ENCODE data around the gene RLBP1.

The RLBP1 gene

DNA sequence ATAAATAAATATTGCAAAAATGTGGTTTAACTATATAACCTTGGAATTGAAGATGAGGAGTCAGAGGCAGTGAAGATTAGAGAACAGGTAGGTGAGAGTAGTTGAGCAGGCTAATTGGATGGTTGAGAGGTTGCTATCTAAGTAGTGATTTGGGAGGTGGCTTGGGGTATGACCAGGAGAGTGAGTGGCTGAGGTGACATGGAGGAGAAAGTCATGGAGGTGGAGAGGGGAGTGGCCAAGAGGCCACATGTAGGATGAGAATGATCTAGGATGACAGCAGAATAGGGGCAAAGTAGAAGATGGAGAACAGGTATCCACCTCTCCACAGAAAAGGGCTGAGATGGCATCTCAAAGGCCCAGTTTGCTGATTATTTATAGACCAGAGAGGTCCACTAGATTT is 10.5 kb upstream of the RLBP1 start:
- no peak overlapping the region for H3K27ac ChIP-seq
- TF ChIP-seq, protein P1, sequence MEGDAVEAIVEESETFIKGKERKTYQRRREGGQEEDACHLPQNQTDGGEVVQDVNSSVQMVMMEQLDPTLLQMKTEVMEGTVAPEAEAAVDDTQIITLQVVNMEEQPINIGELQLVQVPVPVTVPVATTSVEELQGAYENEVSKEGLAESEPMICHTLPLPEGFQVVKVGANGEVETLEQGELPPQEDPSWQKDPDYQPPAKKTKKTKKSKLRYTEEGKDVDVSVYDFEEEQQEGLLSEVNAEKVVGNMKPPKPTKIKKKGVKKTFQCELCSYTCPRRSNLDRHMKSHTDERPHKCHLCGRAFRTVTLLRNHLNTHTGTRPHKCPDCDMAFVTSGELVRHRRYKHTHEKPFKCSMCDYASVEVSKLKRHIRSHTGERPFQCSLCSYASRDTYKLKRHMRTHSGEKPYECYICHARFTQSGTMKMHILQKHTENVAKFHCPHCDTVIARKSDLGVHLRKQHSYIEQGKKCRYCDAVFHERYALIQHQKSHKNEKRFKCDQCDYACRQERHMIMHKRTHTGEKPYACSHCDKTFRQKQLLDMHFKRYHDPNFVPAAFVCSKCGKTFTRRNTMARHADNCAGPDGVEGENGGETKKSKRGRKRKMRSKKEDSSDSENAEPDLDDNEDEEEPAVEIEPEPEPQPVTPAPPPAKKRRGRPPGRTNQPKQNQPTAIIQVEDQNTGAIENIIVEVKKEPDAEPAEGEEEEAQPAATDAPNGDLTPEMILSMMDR (conservative IDR thresholded peaks at IDR 0.05): no peak

DNA sequence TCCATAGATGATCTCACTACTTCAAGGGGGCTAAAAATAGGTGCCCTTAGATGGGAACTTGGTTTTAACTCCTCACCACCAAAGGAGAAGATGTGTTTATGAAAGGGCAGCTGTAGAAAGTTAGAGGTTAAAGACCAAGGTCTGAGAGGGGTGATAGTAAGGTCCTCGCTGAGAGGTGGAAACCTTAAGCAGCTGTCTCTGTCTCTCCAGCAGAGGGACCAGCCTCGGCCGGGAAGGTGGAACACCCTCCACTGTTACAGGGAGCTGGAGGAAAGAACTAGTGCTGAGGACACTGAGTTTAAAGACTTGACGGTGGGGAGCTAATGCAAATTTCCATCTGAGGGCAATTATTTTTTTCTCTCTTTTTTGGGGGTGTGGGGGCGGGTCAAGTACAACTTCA is 8.9 kb upstream of the RLBP1 start:
- TF ChIP-seq, protein P1 (conservative IDR thresholded peaks at IDR 0.05): peak; percentile 25
- H3K27ac ChIP-seq: no peak overlapping the region

DNA sequence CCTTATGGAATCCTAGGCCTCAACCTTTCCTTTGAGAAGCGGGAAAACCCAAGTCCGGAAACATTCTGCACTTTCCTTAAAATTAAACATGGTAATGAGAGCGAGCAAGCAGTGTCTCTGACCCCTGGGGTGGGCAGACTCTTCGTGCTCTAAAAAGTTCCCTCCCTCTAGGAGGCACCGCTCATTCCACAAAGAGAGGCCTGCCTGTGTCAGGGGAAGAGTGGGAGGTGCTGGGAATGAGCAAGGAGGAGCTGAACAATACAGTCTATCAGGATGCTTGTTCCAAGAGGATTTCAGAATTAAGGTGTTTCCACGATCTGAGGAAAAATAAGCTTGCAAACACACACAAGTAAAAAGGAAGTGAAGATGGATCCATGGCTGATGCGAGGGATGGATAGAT is 6.0 kb upstream of the RLBP1 start:
- H3K27ac ChIP-seq: no peak overlapping the region
- TF ChIP-seq, protein P1 (conservative IDR thresholded peaks at IDR 0.05): no peak

DNA sequence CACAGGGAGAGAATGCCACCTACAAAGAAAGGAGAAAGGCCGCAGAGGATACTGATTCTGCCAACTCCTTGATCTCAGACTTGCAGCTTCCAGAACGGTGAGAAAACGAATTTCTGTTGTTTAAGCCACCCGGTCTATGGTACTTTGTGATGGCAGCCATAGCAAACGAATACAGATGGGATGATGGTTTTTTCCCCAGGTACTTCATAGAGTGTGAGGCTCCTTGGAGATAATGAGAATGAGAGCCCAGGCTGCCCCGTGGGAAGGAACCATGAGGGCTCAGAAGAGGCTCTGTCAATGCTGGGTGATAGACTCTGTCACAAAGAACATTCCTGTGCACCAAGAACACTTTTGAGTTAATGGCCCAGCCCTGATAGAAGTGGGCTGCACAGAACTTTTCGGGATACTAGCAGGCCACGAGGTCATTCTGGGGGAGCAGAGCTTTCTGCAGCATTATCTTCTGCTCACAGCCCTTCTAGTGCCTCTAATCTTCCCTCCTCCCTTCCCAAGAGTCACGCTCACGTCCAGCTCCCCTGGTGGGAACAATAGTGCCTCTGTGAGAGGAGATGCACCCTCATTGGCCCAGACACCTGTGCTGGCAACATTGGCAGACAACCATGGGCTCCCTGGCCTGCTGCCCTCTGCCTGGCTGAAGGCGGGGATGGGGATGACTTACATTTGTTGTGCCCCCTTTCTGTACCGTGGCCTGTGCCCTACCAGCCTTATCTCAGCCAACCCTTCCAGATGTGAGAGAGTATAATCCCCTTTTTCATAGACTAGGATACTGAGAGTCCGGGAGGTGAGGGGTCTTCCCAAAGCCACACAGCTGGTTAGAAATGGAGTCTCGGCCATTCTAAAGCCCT is 5.2 kb upstream of the RLBP1 start:
- TF ChIP-seq, protein P1 (conservative IDR thresholded peaks at IDR 0.05): no peak
- no peak overlapping the region for H3K27ac ChIP-seq

DNA sequence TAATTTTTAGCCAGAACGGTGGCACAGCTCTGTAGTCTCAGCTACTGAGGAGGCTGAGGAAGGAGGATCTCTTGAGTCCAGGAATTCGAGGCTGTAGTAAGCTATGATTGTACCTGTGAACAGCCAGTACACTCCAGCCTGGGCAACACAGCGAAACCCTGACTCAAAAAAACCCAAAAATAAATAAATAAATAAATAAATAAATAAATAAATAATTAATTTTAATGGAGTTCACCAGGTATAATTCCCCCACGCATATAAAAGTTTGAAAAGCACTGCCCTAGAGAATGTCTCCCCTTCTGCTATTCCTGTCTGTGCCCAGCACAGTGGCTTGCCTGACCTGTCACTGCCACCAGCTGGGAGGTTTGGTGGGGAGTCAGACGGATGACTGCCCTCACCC is 4.2 kb upstream of the RLBP1 start:
- no peak overlapping the region for H3K27ac ChIP-seq
- TF ChIP-seq, protein P1 (conservative IDR thresholded peaks at IDR 0.05): no peak

DNA sequence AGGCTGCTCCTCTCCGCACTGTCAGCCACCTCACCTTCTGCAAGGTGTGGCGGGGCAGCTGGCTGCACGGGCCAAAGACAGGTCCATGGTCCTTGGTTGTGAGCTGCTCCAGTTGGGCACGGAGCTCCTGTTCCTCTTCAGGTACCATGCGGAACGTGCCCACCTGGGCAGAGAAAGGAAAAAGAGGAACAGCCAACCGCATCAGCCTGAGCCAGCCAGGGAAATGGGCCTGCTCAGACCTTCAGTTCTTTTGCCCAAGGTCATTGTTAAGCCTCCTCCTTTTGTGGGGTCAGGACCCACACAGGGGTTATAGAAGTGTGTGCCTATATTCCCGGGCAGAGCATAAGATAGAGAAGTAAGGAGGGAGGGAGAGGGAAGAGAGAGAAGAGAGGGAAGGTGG is 2.8 kb downstream of the RLBP1 start:
- TF ChIP-seq, protein P1 (conservative IDR thresholded peaks at IDR 0.05): no peak

DNA sequence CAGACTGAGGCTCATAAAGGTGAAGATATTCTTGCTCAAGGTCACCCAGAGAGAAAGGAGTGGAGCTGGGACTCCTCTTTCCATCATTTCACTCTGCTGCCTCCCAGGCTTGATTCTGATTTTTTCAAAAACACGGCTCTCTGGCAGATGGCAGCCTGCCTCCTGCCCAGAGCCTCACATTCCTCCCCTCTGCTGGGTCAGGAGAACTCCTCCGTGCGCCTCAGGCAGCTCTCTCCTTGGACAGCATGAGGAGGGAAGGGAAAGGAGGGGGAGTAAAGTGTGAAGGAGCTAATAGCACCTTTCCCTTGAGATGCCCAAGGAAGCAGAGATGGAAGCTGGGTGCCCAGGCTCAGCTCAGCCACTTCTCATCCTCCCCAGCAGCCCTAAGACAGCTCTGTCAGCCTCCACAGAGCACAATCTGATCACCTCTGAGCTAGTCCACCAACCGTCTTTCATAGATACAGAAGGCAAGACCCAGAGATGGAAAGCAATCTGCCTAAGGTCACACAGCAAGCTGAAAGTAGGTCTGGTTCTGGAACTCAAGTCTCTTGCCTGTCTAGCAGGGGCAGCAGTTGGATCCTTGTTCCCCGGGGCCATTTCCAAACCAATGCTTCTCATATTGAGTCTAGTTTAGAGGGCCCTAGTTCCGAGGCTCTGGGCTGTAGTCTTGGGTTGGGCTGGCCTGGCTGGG is 3.5 kb downstream of the RLBP1 start:
- TF ChIP-seq, protein P1 (conservative IDR thresholded peaks at IDR 0.05): no peak
- no peak overlapping the region for H3K27ac ChIP-seq

More for the DNA sequence above, 2.8 kb downstream of the RLBP1 start:
- H3K27ac ChIP-seq: no peak overlapping the region
